Measurements from ENCODE around the gene ARHGEF40. TPM values are rescaled to one million over a fixed set of nuclear protein-coding genes. Genes with fewer than 3 reads are reported as not detected.

The ARHGEF40 gene
- total and polyA plus RNA-seq, 8 donors = 34.7 to 97.3 (median 80.1) TPM

DNA sequence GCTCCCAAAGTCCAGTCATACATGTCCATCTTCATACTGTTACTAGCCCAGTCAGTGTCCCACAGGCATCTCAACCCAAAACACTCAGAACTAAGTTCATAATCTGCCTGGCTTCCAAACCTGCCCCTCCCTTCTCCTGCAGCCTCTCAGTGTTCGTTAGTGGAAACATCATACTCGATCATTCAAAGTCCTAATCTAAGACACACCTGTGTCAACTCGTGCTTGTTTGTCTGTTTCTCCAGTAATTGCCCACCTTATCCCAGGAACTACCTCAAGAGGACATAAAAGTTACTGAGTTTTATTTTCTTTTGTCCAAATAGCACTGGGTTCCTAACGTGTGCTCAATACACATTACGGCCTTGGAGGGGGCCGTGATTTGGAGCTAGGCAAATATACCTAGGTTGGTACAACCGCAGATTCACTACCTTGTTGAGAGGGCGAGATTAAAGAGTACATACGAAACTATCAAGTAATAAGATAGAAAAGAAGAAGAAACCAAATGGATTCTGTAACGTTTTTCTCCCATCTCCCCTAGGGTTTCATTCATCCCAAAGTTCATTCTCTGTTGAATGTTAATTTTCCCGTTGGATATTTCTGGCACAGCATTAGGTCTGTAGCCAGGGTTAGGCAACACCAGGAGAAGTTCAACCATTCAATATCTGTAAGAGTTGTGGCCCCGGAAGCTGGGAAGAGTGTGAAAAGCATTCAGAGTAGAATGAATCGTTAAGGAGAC is 9.3 kb upstream of the ARHGEF40 start:
- intact Hi-C loops (cut with DNase I) = no loop called here
- no peak overlapping the region for H3K27ac ChIP-seq
- no peaks in the 10 kb centered on the region for H3K27me3 ChIP-seq
- H3K9me3 ChIP-seq = no peaks in the 10 kb centered on the region
- ATAC-seq (no peak), DNase-seq (no peak)
- H3K4me3 ChIP-seq = no peak overlapping the region
- TF ChIP-seq, protein P1, sequence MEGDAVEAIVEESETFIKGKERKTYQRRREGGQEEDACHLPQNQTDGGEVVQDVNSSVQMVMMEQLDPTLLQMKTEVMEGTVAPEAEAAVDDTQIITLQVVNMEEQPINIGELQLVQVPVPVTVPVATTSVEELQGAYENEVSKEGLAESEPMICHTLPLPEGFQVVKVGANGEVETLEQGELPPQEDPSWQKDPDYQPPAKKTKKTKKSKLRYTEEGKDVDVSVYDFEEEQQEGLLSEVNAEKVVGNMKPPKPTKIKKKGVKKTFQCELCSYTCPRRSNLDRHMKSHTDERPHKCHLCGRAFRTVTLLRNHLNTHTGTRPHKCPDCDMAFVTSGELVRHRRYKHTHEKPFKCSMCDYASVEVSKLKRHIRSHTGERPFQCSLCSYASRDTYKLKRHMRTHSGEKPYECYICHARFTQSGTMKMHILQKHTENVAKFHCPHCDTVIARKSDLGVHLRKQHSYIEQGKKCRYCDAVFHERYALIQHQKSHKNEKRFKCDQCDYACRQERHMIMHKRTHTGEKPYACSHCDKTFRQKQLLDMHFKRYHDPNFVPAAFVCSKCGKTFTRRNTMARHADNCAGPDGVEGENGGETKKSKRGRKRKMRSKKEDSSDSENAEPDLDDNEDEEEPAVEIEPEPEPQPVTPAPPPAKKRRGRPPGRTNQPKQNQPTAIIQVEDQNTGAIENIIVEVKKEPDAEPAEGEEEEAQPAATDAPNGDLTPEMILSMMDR (IDR thresholded peaks at IDR 0.05) = no peak
- no peaks in the 10 kb centered on the region for H3K4me1 ChIP-seq
- H3K36me3 ChIP-seq = no peaks in the 10 kb centered on the region

DNA sequence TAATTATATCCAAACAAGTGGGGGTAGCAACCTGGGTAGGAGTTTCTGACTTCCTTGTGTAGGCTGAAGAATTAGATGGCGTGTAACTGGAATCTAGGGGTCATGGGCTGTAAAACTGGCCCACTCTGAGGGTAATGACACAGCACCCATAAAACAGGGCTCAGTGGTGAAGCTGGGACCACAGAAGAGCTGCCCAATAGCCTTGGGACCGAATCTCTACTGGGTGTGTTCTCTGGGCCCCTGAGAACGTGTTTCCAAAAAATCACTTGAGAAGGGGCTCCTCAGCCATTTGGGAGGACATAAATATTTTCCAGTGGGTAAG is 8.8 kb upstream of the ARHGEF40 start:
- Histone ChIP-seq H3K4me1 (no peaks in the 10 kb centered on the region), H3K27me3 (no peaks in the 10 kb centered on the region), H3K27ac (no peak overlapping the region), H3K36me3 (no peaks in the 10 kb centered on the region), H3K4me3 (no peak overlapping the region), H3K9me3 (no peaks in the 10 kb centered on the region)
- no peak for ATAC-seq
- DNase-seq = no peak
- intact Hi-C loops (cut with DNase I) = no loop called here
- TF ChIP-seq, protein P1 (IDR thresholded peaks at IDR 0.05) = no peak

DNA sequence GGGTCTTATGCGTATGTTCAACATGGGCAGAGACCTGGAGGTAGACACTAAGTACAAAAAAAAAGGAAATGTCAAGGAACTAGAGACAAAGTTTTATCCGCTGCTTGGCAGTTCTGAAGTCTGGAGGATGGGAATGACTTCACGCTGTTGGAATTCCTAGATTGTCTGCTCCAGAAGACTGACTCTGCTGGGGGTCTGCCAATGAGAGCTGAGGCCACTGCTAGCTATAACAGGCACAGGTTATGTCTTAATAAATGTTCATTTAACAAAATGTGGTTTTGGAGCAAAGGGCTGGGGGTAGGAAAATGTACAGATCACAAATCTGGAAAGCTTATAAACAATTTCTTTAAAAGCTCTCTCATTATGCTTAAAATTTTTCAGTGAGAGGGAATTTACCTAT is 6.6 kb upstream of the ARHGEF40 start:
- Histone ChIP-seq H3K4me1 (peaks cover 0 to 3% of the 10 kb centered on the region in 2 donors), H3K27me3 (peaks cover 0 to 14% of the 10 kb centered on the region in 2 donors), H3K36me3 (no peaks in the 10 kb centered on the region), H3K9me3 (no peaks in the 10 kb centered on the region), H3K27ac (no peak overlapping the region), H3K4me3 (no peak overlapping the region)
- no peak for ATAC-seq
- DNase-seq = no peak
- intact Hi-C loops (cut with DNase I) = no loop called here
- TF ChIP-seq, protein P1 (IDR thresholded peaks at IDR 0.05) = no peak

DNA sequence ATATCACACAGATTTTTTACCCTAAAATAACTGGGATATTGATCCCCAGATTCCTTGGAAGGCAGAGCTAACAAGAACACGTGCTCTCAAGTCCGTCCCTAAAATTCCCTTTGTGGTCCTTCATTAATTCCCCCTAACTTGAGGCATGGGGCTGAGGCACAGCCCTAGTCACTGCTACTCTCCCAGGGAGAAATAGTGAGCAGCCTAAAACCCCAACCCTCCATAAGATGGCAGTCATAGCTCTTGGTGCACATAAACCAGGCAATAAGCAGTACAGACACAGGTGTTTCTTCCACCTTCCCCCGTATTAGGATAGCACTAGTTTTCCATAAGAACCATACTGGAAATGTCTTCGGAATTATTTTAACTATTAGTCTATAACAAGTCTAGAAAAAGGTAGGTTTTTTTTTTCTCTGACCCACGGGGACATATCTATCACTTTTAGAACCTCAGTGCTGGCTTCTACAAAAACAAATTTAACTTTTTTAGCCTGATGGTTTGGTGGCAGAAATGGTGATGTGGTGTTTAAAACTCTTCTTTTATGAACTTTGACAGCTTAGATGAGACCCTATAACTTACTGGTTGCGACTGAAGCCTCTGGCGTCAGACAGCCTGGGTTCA is 3.1 kb upstream of the ARHGEF40 start:
- intact Hi-C loops (cut with DNase I) = no loop called here
- TF ChIP-seq, protein P1 (IDR thresholded peaks at IDR 0.05) = no peak
- DNase-seq = no peak

DNA sequence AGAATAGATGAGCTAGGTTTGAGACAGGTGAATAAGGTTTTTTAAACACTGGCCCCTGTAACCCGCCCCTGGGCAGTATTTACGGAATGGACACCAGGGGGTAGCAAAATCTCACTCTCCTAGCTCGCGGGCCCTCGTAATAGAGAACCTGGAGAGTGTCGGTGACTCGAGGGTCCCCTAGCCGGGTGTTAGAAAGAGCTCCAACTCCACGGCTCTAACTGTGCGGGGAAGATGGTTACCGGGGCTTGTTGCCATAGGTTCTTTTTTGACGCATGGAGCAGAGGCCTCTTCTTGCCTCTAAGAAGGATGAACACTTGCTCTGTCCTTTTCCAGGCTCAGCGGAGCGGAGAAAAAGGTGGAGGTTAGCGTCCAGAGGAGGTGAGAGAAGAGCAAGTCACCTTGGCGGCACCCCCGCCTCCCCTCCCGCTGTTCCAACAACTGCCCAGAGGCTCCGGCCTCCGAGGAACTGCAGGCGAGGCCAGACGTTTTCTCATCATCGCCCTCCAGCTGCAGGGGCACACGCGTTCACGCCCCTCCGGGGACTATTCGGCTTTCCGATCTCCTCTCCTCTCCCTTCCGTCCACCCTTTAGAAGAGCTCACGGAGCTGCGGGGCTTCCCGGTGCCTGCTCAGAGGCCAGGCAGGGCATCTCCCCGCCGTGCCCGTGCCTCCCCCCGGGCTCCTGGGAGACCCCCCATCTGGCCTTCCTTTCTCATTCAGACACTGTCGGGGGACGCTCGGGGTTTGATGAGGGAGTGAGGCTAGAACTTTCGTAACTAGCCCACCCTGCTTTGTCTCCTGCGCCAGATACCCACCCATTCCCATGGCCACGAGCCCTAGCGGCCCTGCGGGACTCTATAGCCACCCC is 1.4 kb upstream of the ARHGEF40 start:
- Histone ChIP-seq H3K4me1 (peaks cover 17 to 44% of the 10 kb centered on the region in 2 donors), H3K27ac (peak overlapping the region; percentile 88 to 89), H3K4me3 (peak overlapping the region; percentile 67 to 74), H3K9me3 (no peaks in the 10 kb centered on the region), H3K27me3 (peaks cover 4 to 32% of the 10 kb centered on the region in 2 donors), H3K36me3 (peaks cover 0 to under 1% of the 10 kb centered on the region in 2 donors)
- ATAC-seq = peak; percentile 44
- intact Hi-C loops (cut with DNase I) = no loop called here
- TF ChIP-seq, protein P1 (IDR thresholded peaks at IDR 0.05) = peak; percentile 65 to 68
- peak in 3 of 4 donors; percentile 59 to 81 (median 76) for DNase-seq

More for the DNA sequence above, 3.1 kb upstream of the ARHGEF40 start:
- peaks cover 15 to 31% of the 10 kb centered on the region in 2 donors for H3K4me1 ChIP-seq
- H3K4me3 ChIP-seq = no peak overlapping the region
- peaks cover 4 to 32% of the 10 kb centered on the region in 2 donors for H3K27me3 ChIP-seq
- H3K36me3 ChIP-seq = no peaks in the 10 kb centered on the region
- H3K27ac ChIP-seq = no peak overlapping the region
- H3K9me3 ChIP-seq = no peaks in the 10 kb centered on the region
- ATAC-seq = no peak

All from left lung (tissue), 10 donors.